HG03432 (cell line): ENCODE measurements around the gene CSGALNACT2.

Experiments used
- ATAC-seq: cut with Tn5 transposase; IDR thresholded peaks from one replicate; pipeline ENCODE4 v1.9.1; 2021; ENCODE audit warnings: mild to moderate bottlenecking, moderate library complexity; ENCODE audit not compliant: unreplicated experiment

CSGALNACT2 gene

GRCh38 chr10:43225004-43225786 is 87.0 kb downstream of the CSGALNACT2 start:
- ATAC-seq: no peak

- no peak for ATAC-seq
These were observed 87.5 kb downstream of the CSGALNACT2 start for GRCh38 chr10:43225787-43226153.

- ATAC-seq: no peak
These were observed 88.2 kb downstream of the CSGALNACT2 start for GRCh38 chr10:43226441-43226840.

- no peak for ATAC-seq
These were observed 88.9 kb downstream of the CSGALNACT2 start for GRCh38 chr10:43226851-43227845.

- ATAC-seq: no peak
These were observed 89.9 kb downstream of the CSGALNACT2 start for GRCh38 chr10:43227911-43228782.

- ATAC-seq: no peak
These were observed 90.5 kb downstream of the CSGALNACT2 start for GRCh38 chr10:43228783-43229207.

GRCh38 chr10:43229208-43230061 is 91.2 kb downstream of the CSGALNACT2 start:
- ATAC-seq: no peak

- ATAC-seq: no peak
These were observed 92.1 kb downstream of the CSGALNACT2 start for GRCh38 chr10:43230101-43230908.

GRCh38 chr10:43230909-43231522 is 92.8 kb downstream of the CSGALNACT2 start:
- ATAC-seq: peak; percentile 7

- ATAC-seq: peak; percentile 37
These were observed 93.4 kb downstream of the CSGALNACT2 start for GRCh38 chr10:43231523-43232078.

- no peak for ATAC-seq
These were observed 95.6 kb downstream of the CSGALNACT2 start for GRCh38 chr10:43233601-43234430.

- ATAC-seq: no peak
These were observed 96.3 kb downstream of the CSGALNACT2 start for GRCh38 chr10:43234471-43235041.
